Loucy (cell line): ENCODE data around the gene MBD6.
A peak's percentile ranks its signal among the peaks of the same experiment; 100 is the strongest.
"Not testable (repeated sequence)": the region's sequence is repeated elsewhere in the genome, so short reads cannot be mapped to it uniquely, and the experiment has no call there.

ENCODE experiments used
- H2AFZ ChIP-seq: fragments of 200-600 bp; sonication (generic); 2 replicates; pipeline ENCODE4 v1.6.0; 2016; ENCODE audit warnings: antibody characterized with exemption, mild to moderate bottlenecking, low read length, moderate library complexity
- H3F3A ChIP-seq: fragments of 200-600 bp; 2 replicates; pipeline ENCODE4 v1.6.0; 2016; ENCODE audit warnings: antibody characterized with exemption, low read depth, mild to moderate bottlenecking
- H3K27me3 ChIP-seq: fragments of 200-600 bp; sonication (generic); 2 replicates; pipeline ENCODE4 v1.6.1; 2014; ENCODE audit warnings: low read length, mild to moderate bottlenecking; ENCODE audit not compliant: insufficient read depth, poor library complexity, severe bottlenecking
- H3K36me3 ChIP-seq: fragments of 200-600 bp; sonication (generic); 2 replicates; pipeline ENCODE4 v1.6.1; 2016; ENCODE audit warnings: low read length; ENCODE audit not compliant: insufficient read depth
- H3K4me1 ChIP-seq: fragments of 200-600 bp; sonication (generic); 2 replicates; pipeline ENCODE4 v1.5.1; 2014; ENCODE audit warnings: low read length, mild to moderate bottlenecking; ENCODE audit not compliant: insufficient read depth, poor library complexity, severe bottlenecking
- H3K4me2 ChIP-seq: fragments of 200-600 bp; sonication (generic); 2 replicates; pipeline ENCODE4 v1.6.0; 2014; ENCODE audit warnings: antibody characterized with exemption, low read length, low read depth, mild to moderate bottlenecking; ENCODE audit not compliant: poor library complexity, severe bottlenecking
- H3K4me3 ChIP-seq: fragments of 200-600 bp; sonication (generic); 2 replicates; pipeline ENCODE4 v1.5.1; 2014; ENCODE audit warnings: low read length, mild to moderate bottlenecking, mixed read lengths; ENCODE audit not compliant: poor library complexity, severe bottlenecking
- H3K79me2 ChIP-seq: fragments of 200-600 bp; sonication (generic); 2 replicates; pipeline ENCODE4 v1.6.1; 2014; ENCODE audit warnings: low read length; ENCODE audit not compliant: insufficient read depth
- H3K9ac ChIP-seq: fragments of 200-600 bp; sonication (generic); 2 replicates; pipeline ENCODE4 v1.6.0; 2014; ENCODE audit warnings: mild to moderate bottlenecking, low read depth, low read length, moderate library complexity; ENCODE audit not compliant: poor library complexity, severe bottlenecking
- H3K9me2 ChIP-seq: fragments of 200-600 bp; sonication (generic); replicated peaks from 2 replicates; pipeline ENCODE4 v1.6.1; 2016; ENCODE audit warnings: low read depth, low read length, mixed read lengths
- H3K9me3 ChIP-seq: fragments of 200-600 bp; sonication (generic); 2 replicates; pipeline ENCODE4 v1.6.1; 2014; ENCODE audit warnings: mild to moderate bottlenecking, antibody characterized with exemption, low read length, low read depth; ENCODE audit not compliant: insufficient read depth
- H4K20me1 ChIP-seq: fragments of 200-600 bp; sonication (generic); 2 replicates; pipeline ENCODE4 v1.6.0; 2014; ENCODE audit warnings: antibody characterized with exemption, low read length, mild to moderate bottlenecking; ENCODE audit not compliant: insufficient read depth, poor library complexity, severe bottlenecking
- CTCF ChIP-seq: fragments of 200-600 bp; sonication (generic); conservative IDR thresholded peaks from 2 replicates; pipeline ENCODE4 v1.5.1; 2014; ENCODE audit warnings: mild to moderate bottlenecking, antibody characterized with exemption, low read length
- EZH2phosphoT487 ChIP-seq: fragments of 200-600 bp; IDR thresholded peaks from 2 replicates; pipeline ENCODE4 v1.6.1; 2018; ENCODE audit warnings: antibody characterized with exemption, mild to moderate bottlenecking, moderate library complexity, borderline replicate concordance

The MBD6 gene

GRCh38 chr12:57517187-57517586 lies 5.4 kb upstream of the MBD6 start:
- Histone ChIP-seq H2AFZ (no peak overlapping the region), H3K9ac (no peak overlapping the region), H4K20me1 (peaks cover 35% of the 10 kb centered on the region), H3K4me1 (peaks cover 29% of the 10 kb centered on the region), H3K4me3 (no peak overlapping the region), H3K9me2 (no peaks in the 10 kb centered on the region), H3K36me3 (peaks cover 59% of the 10 kb centered on the region), H3K27me3 (no peaks in the 10 kb centered on the region), H3F3A (peaks cover 12% of the 10 kb centered on the region), H3K9me3 (no peaks in the 10 kb centered on the region), H3K79me2 (peaks cover 31% of the 10 kb centered on the region), H3K4me2 (no peak overlapping the region)
- TF ChIP-seq EZH2phosphoT487 (no peak), CTCF (no peak)

GRCh38 chr12:57517718-57518117 lies 4.9 kb upstream of the MBD6 start:
- Histone ChIP-seq H3K4me1 (peaks cover 30% of the 10 kb centered on the region), H3K79me2 (peaks cover 31% of the 10 kb centered on the region), H4K20me1 (peaks cover 35% of the 10 kb centered on the region), H3F3A (peaks cover 15% of the 10 kb centered on the region), H3K36me3 (peaks cover 54% of the 10 kb centered on the region), H3K4me2 (peak overlapping the region; percentile 96)
- not testable (repeated sequence) for H2AFZ ChIP-seq, H3K9ac ChIP-seq, H3K9me3 ChIP-seq, H3K27me3 ChIP-seq, H3K4me3 ChIP-seq, H3K9me2 ChIP-seq

- no peaks in the 10 kb centered on the region for H3K9me3 ChIP-seq
- no peaks in the 10 kb centered on the region for H3K27me3 ChIP-seq
- peaks cover 47% of the 10 kb centered on the region for H3K36me3 ChIP-seq
- peak overlapping the region; percentile 92 for H3K9ac ChIP-seq
- no peak overlapping the region for H2AFZ ChIP-seq
- H3K79me2 ChIP-seq: peaks cover 35% of the 10 kb centered on the region
- H3K4me2 ChIP-seq: peak overlapping the region; percentile 96
- H3K4me1 ChIP-seq: peaks cover 31% of the 10 kb centered on the region
- peaks cover 38% of the 10 kb centered on the region for H4K20me1 ChIP-seq
- H3K4me3 ChIP-seq: peak overlapping the region; percentile 86
- no peaks in the 10 kb centered on the region for H3K9me2 ChIP-seq
- TF ChIP-seq EZH2phosphoT487 (no peak), CTCF (no peak)
- peaks cover 15% of the 10 kb centered on the region for H3F3A ChIP-seq
These were observed 4.3 kb upstream of the MBD6 start for GRCh38 chr12:57518176-57518919.
